Measurements from ENCODE around the gene DYNC2H1. TPM values are rescaled to one million over a fixed set of nuclear protein-coding genes. Genes with fewer than 3 reads are reported as not detected.
"Not testable (repeated sequence)": the region's sequence is repeated elsewhere in the genome, so short reads cannot be mapped to it uniquely, and the experiment has no call there.

DYNC2H1 gene
- total and polyA plus RNA-seq, 9 donors: 13.5 to 49.1 (median 26.2) TPM

GRCh38 chr11:103110391-103110790, 1.2 kb downstream of the DYNC2H1 start:
- Histone ChIP-seq H3K27ac (no peak overlapping the region), H3K4me1 (ENCODE audit: insufficient read depth) (peaks cover 5% of the 10 kb centered on the region), H3K36me3 (no peaks in the 10 kb centered on the region), H3K4me3 (peak overlapping the region; percentile 68), H3K9me3 (no peaks in the 10 kb centered on the region), H3K27me3 (no peaks in the 10 kb centered on the region)
- no peak for DNase-seq
- intact Hi-C loops (cut with DNase I): no loop called here
- no peak for TF ChIP-seq POLR2A (IDR thresholded peaks at IDR 0.05)
- TF ChIP-seq, protein P1, sequence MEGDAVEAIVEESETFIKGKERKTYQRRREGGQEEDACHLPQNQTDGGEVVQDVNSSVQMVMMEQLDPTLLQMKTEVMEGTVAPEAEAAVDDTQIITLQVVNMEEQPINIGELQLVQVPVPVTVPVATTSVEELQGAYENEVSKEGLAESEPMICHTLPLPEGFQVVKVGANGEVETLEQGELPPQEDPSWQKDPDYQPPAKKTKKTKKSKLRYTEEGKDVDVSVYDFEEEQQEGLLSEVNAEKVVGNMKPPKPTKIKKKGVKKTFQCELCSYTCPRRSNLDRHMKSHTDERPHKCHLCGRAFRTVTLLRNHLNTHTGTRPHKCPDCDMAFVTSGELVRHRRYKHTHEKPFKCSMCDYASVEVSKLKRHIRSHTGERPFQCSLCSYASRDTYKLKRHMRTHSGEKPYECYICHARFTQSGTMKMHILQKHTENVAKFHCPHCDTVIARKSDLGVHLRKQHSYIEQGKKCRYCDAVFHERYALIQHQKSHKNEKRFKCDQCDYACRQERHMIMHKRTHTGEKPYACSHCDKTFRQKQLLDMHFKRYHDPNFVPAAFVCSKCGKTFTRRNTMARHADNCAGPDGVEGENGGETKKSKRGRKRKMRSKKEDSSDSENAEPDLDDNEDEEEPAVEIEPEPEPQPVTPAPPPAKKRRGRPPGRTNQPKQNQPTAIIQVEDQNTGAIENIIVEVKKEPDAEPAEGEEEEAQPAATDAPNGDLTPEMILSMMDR (IDR thresholded peaks at IDR 0.05): no peak
- no peak for TF ChIP-seq EP300 (IDR thresholded peaks at IDR 0.05)

- no peak for DNase-seq
- 73 to 87% (median 84%) methylated on average over 5 of the region's 5 CpGs for WGBS, 3 donors
- H3K9me3 ChIP-seq: no peaks in the 10 kb centered on the region
- TF ChIP-seq POLR2A (IDR thresholded peaks at IDR 0.05): no peak
- TF ChIP-seq EP300 (IDR thresholded peaks at IDR 0.05): no peak
- TF ChIP-seq, protein P1 (IDR thresholded peaks at IDR 0.05): no peak
- H3K36me3 ChIP-seq: no peaks in the 10 kb centered on the region
- H3K27me3 ChIP-seq: no peaks in the 10 kb centered on the region
- H3K4me1 ChIP-seq (ENCODE audit: insufficient read depth): peaks cover 5% of the 10 kb centered on the region
- no peak overlapping the region for H3K27ac ChIP-seq
- no peak overlapping the region for H3K4me3 ChIP-seq
- intact Hi-C loops (cut with DNase I): no loop called here
These were observed 2.2 kb downstream of the DYNC2H1 start for GRCh38 chr11:103111400-103111799.

GRCh38 chr11:103112364-103112763, 3.1 kb downstream of the DYNC2H1 start:
- no peak for DNase-seq
- intact Hi-C loops (cut with DNase I): no loop called here
- Histone ChIP-seq H3K36me3 (no peaks in the 10 kb centered on the region), H3K4me1 (ENCODE audit: insufficient read depth) (peaks cover 5% of the 10 kb centered on the region), H3K9me3 (no peaks in the 10 kb centered on the region), H3K27ac (no peak overlapping the region), H3K4me3 (no peak overlapping the region), H3K27me3 (no peaks in the 10 kb centered on the region)
- WGBS, 3 donors: 88 to 93% (median 88%) methylated on average over 1 of the region's 1 CpG
- no peak for TF ChIP-seq POLR2A (IDR thresholded peaks at IDR 0.05)
- no peak for TF ChIP-seq EP300 (IDR thresholded peaks at IDR 0.05)

DNA sequence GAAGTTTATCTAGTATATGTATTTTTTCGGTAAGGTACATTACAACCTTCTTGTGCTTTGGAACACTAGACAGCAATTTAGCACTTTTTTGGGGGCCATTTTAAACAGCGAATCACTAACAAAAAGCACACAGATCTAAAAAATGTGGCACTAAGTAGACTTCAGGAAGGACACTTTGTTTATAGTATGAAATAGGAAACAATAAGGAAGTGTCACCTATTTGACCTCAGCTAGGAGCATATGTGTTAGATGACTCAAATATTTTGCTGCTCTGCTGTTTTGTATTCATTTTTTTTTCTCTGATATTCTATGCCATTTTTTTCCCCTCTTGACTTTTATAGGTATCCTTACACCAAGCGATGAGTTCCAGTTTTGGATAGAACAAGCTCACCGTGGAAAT, 5.6 kb downstream of the DYNC2H1 start:
- Histone ChIP-seq H3K4me3 (no peak overlapping the region), H3K27ac (no peak overlapping the region), H3K9me3 (no peaks in the 10 kb centered on the region), H3K4me1 (ENCODE audit: insufficient read depth) (peaks cover 5% of the 10 kb centered on the region), H3K27me3 (no peaks in the 10 kb centered on the region), H3K36me3 (no peaks in the 10 kb centered on the region)
- no peak for DNase-seq
- intact Hi-C loops (cut with DNase I): no loop called here
- TF ChIP-seq POLR2A (IDR thresholded peaks at IDR 0.05): no peak
- TF ChIP-seq EP300 (IDR thresholded peaks at IDR 0.05): no peak
- TF ChIP-seq, protein P1 (IDR thresholded peaks at IDR 0.05): no peak
- 94 to 97% (median 96%) methylated on average over 4 of the region's 4 CpGs for WGBS, 3 donors

GRCh38 chr11:103125462-103125861, 16.2 kb downstream of the DYNC2H1 start:
- H3K36me3 ChIP-seq: no peaks in the 10 kb centered on the region
- no peak overlapping the region for H3K4me3 ChIP-seq
- intact Hi-C loops (cut with DNase I): no loop called here
- no peaks in the 10 kb centered on the region for H3K4me1 ChIP-seq (ENCODE audit: insufficient read depth)
- no peak overlapping the region for H3K27ac ChIP-seq
- DNase-seq: no peak
- TF ChIP-seq, protein P1 (IDR thresholded peaks at IDR 0.05): no peak
- TF ChIP-seq POLR2A (IDR thresholded peaks at IDR 0.05) (no peak), EP300 (IDR thresholded peaks at IDR 0.05) (no peak)
- H3K9me3 ChIP-seq: no peaks in the 10 kb centered on the region
- H3K27me3 ChIP-seq: no peaks in the 10 kb centered on the region

DNA sequence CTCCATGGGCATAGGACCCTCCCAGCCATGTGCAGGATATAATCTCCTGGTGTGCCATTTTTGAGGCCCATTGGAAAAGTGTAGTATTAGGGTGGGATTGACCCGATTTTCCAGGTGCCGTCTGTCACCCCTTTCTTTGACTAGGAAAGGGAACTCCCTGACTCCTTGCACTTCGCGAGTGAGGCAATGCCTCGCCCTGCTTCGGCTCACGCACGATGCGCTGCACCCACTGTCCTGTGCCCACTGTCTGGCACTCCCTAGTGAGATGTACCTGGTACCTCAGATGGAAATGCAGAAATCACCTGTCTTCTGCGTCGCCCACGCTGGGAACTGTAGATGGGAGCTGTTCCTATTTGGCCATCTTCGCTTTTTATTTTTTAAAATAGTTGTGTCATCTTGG, 32.8 kb downstream of the DYNC2H1 start:
- H3K27me3 ChIP-seq; H3K27ac ChIP-seq; intact Hi-C loops (cut with DNase I); H3K9me3 ChIP-seq; H3K4me1 ChIP-seq (ENCODE audit: insufficient read depth); H3K36me3 ChIP-seq; DNase-seq; H3K4me3 ChIP-seq: not testable (repeated sequence)
- WGBS, 3 donors: 98 to 99% (median 99%) methylated on average over 13 of the region's 13 CpGs
